Epithelial cell of proximal tubule (primary cell): ENCODE results near the gene PRKD1. TPM values are rescaled to one million over a fixed set of nuclear protein-coding genes. Genes with fewer than 3 reads are reported as not detected.

Experiments used
- DNase-seq: peaks from one replicate; pipeline ENCODE4 v3.0.0-alpha.2; 2011; ENCODE audit warnings: low read depth
- H3K4me3 ChIP-seq: 2 replicates; pipeline ENCODE4 v1.5.1; 2011; ENCODE audit warnings: low read depth, mild to moderate bottlenecking, low read length
- CTCF ChIP-seq: conservative IDR thresholded peaks from 2 replicates; pipeline ENCODE4 v1.5.1; 2012; ENCODE audit warnings: low read depth, mild to moderate bottlenecking, low read length
- total RNA-seq: library from RNA; depleted of rRNA; stranded (reverse); fragments of >200 nt; gene quantifications from 2 replicates; pipeline ENCODE4 v1.2.3, GENCODE V29; 2015

PRKD1 gene
- total RNA-seq, 1 donor from 2014 or later, result 6.5 TPM

- DNase-seq, result no peak
- H3K4me3 ChIP-seq, result no peak overlapping the region
- no peak for TF ChIP-seq CTCF
These were observed 206.1 kb downstream of the PRKD1 start for GRCh38 chr14:29721586-29721985.

GRCh38 chr14:29717901-29718300, 209.7 kb downstream of the PRKD1 start:
- no peak for DNase-seq
- H3K4me3 ChIP-seq, result no peak overlapping the region
- no peak for TF ChIP-seq CTCF

GRCh38 chr14:29716150-29716549, 211.5 kb downstream of the PRKD1 start:
- no peak for DNase-seq
- no peak for TF ChIP-seq CTCF
- H3K4me3 ChIP-seq, result no peak overlapping the region

GRCh38 chr14:29712601-29713000, 215.0 kb downstream of the PRKD1 start:
- no peak overlapping the region for H3K4me3 ChIP-seq
- TF ChIP-seq CTCF, result no peak

GRCh38 chr14:29710015-29710414, 217.6 kb downstream of the PRKD1 start:
- no peak for DNase-seq
- TF ChIP-seq CTCF, result peak; percentile 51
- H3K4me3 ChIP-seq, result no peak overlapping the region

More at GRCh38 chr14:29712601-29713000, 215.0 kb downstream of the PRKD1 start:
- DNase-seq, result no peak

- no peak overlapping the region for H3K4me3 ChIP-seq
- no peak for TF ChIP-seq CTCF
- DNase-seq, result no peak
These were observed 218.2 kb downstream of the PRKD1 start for GRCh38 chr14:29709490-29709889.

GRCh38 chr14:29706700-29707099, 220.9 kb downstream of the PRKD1 start:
- H3K4me3 ChIP-seq, result no peak overlapping the region
- no peak for DNase-seq
- no peak for TF ChIP-seq CTCF
